ENCODE measurements around the gene SESN2.
A peak's percentile ranks its signal among the peaks of the same experiment; 100 is the strongest.

The SESN2 gene

DNA sequence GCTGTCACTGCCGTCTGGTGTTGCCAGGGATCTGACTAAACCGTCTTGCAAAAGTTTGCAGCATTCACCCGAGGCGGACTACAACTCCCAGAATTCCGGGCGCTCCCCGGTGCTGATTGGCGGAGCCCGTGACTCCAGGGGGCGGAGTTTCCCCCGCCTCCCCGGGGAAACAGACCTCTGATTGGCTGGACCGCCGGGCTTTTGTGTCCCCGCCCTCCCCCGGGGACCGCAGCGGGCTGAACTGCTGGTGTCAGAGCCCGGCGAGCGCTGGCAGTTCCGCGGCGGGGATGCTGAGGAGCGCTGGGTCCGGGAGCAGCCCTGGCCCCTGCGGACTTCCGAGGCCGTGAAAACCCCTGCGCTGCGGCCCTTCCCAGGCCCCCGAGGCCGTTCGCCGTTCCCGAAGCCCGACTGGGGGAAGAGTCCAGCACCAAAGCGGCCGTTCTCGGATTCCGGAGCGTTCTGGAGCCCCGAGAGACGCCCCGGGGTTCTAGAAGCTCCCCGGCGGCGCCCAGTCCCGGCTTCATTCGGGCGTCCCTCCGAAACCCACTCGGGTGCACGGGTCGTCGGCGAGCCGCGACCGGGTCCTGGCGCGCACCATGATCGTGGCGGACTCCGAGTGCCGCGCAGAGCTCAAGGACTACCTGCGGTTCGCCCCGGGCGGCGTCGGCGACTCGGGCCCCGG lies at the start of gene SESN2:
Gene SESN2, plus strand, starts transcription at position 267 of the 682 bp plus-strand sequence. Its CDS starts 330 bp downstream, at position 597.
- TF ChIP-seq CTCF (IDR thresholded peaks at IDR 0.05; ENCODE audit: low read depth, low read length, missing control alignments), result no peak
- DNase-seq (ENCODE audit: extremely low read depth, low read depth), result peak; percentile 92
- peak within 1 kb of the TSS; percentile 92 for H3K4me3 ChIP-seq (replicated peaks; ENCODE audit: low read depth, low read length)

- TF ChIP-seq CTCF (IDR thresholded peaks at IDR 0.05; ENCODE audit: low read depth, low read length, missing control alignments), result no peak
- H3K4me3 ChIP-seq (replicated peaks; ENCODE audit: low read depth, low read length), result no peak overlapping the region
- no peak for DNase-seq (ENCODE audit: extremely low read depth, low read depth)
Measured at GRCh38 chr1:28209700-28210099, 49.6 kb upstream of the SESN2 start.

DNA sequence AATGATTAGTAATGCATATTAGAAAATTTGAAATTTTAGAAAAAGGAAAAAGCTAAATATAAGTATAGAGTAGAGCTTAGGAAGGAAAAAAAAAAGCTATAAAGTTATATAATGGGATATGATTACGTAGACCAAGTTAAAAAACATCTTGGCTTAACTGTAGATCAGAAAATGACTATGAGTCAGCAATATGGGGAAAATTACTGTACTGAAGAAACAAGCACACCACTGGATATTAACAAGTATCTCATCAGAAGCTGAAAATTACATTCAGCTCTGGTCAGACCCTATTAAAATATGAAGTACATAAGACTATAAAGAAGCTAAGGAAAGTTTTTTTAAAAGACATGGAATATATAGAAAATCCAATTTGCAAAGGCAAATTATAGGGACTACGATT lies 46.0 kb upstream of the SESN2 start:
- no peak for DNase-seq (ENCODE audit: extremely low read depth, low read depth)
- no peak for TF ChIP-seq CTCF (IDR thresholded peaks at IDR 0.05; ENCODE audit: low read depth, low read length, missing control alignments)
- H3K4me3 ChIP-seq (replicated peaks; ENCODE audit: low read depth, low read length), result no peak overlapping the region

DNA sequence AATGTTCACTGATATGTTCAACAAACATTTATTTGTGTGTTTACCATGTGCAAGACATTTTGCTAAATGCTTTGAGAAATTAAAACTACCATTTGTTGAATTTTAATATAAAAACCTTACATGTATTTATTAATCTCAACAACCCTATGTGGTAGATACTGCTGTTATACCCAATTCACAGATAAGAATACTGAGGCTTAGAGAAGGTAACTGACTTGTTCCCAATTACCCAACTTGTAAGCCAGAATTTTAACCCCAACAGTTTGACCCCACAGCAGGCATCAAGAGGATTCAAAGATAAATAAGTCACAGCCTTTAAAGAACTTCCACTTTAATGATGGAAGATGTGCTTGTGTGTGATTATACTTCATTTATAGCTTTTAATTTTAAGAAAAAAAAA lies 30.2 kb upstream of the SESN2 start:
- no peak for DNase-seq (ENCODE audit: extremely low read depth, low read depth)
- TF ChIP-seq CTCF (IDR thresholded peaks at IDR 0.05; ENCODE audit: low read depth, low read length, missing control alignments), result no peak
- H3K4me3 ChIP-seq (replicated peaks; ENCODE audit: low read depth, low read length), result no peak overlapping the region

GRCh38 chr1:28229996-28230395 lies 29.3 kb upstream of the SESN2 start:
- H3K4me3 ChIP-seq (replicated peaks; ENCODE audit: low read depth, low read length), result no peak overlapping the region
- TF ChIP-seq CTCF (IDR thresholded peaks at IDR 0.05; ENCODE audit: low read depth, low read length, missing control alignments), result no peak

DNA sequence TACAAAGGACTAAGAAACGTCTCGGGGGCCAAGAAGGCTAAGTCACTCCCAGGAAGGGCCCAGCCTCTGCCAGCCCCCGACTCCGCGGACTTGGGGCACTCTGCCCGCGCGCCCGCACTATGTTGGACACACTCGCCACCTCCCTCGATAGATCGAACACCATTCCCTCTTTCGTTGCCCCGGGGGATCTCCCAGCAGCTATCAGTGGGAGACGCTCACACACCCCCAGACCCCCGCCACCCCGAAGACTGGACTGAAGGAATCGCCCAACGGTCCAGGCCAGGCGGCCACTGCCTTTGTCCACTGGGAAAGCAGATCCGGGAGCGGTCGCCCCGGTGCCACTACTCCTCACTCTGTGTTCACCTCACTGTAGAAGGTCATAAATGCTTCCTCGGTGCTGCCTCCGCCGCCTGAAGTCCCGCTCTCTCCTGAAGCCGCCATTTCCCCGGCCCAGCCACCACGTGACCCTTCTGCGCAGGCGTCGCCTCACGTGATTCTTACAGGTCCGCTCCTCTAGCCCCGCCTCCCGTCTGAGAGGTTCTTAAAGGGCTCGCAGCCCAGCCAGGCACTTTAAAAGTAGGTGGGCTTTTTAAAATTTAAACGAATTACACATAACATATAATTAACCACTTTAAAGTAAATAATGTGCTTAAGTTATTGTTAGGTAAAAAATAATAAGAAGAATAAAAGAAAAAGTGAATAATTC lies 26.6 kb upstream of the SESN2 start, which contains the start of gene DNAJC8:
Gene DNAJC8, minus strand, starts transcription at position 472 of the 706 bp plus-strand sequence. Its CDS starts 31 bp downstream, at position 441.
- H3K4me3 ChIP-seq (replicated peaks; ENCODE audit: low read depth, low read length), result peak within 1 kb of the TSS; percentile 73
- DNase-seq (ENCODE audit: extremely low read depth, low read depth), result no peak
- TF ChIP-seq CTCF (IDR thresholded peaks at IDR 0.05; ENCODE audit: low read depth, low read length, missing control alignments), result no peak

More at GRCh38 chr1:28229996-28230395, 29.3 kb upstream of the SESN2 start:
- DNase-seq (ENCODE audit: extremely low read depth, low read depth), result no peak
